ENCODE data around the gene BCL7C. TPM values are rescaled to one million over a fixed set of nuclear protein-coding genes. Genes with fewer than 3 reads are reported as not detected.

BCL7C gene
- polyA plus RNA-seq, 4 donors = 23.7 to 33.2 (median 30.5) TPM

DNA sequence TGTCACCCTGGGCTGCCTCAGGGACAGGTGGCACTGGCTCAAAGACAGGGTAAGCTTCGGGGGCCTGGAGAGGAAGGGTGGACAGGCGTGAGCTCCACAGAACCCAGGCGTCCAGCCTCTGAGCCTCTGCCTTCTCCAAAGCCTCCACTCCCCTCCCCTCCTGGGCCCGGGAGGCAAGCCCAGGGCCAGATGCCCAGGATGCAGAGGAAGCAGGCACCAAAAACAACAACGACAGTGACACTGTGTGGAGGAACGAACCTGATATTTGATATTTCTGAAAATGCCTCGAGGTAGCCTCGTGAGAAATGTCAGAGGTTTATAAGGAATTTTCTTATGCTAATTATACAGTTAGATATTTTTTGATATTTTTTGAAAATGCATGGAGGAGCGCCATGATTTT is 6.0 kb downstream of the BCL7C start:
- DNase-seq (no peak), FAIRE-seq (no peak)
- Histone ChIP-seq H3K27ac (ENCODE audit: low read depth in 1 of 3, low read length in 2 of 3) (no peak overlapping the region), H3K4me3 (ENCODE audit: low read depth in 1 of 3, low read length in 3 of 3) (no peak overlapping the region), H3K27me3 (ENCODE audit: control insufficient read depth in 3 of 3, insufficient read depth in 3 of 3, low read length in 3 of 3) (no peaks in the 10 kb centered on the region), H3K4me1 (ENCODE audit: control insufficient read depth in 3 of 3, insufficient read depth in 2 of 3, low read depth in 1 of 3, low read length in 2 of 3) (peaks cover under 1 to 7% (median 2%) of the 10 kb centered on the region in 3 donors), H3K9me3 (ENCODE audit: control insufficient read depth in 2 of 2, insufficient read depth in 1 of 2, low read depth in 1 of 2, low read length in 1 of 2) (no peaks in the 10 kb centered on the region), H3K36me3 (ENCODE audit: control insufficient read depth in 3 of 3, insufficient read depth in 2 of 3, low read depth in 1 of 3, low read length in 3 of 3) (peaks cover 0 to 70% (median 3%) of the 10 kb centered on the region in 3 donors)
- WGBS, 3 donors = 87 to 90% (median 88%) methylated on average over 9 of the region's 9 CpGs

- no peak for FAIRE-seq
- DNase-seq = no peak
These were observed 7.7 kb downstream of the BCL7C start for GRCh38 chr16:30886145-30886544.

GRCh38 chr16:30885196-30885595 is 8.7 kb downstream of the BCL7C start:
- Histone ChIP-seq H3K4me1 (ENCODE audit: control insufficient read depth in 3 of 3, insufficient read depth in 2 of 3, low read depth in 1 of 3, low read length in 2 of 3) (peaks cover 0 to 9% (median 2%) of the 10 kb centered on the region in 3 donors), H3K36me3 (ENCODE audit: control insufficient read depth in 3 of 3, insufficient read depth in 2 of 3, low read depth in 1 of 3, low read length in 3 of 3) (peaks cover 0 to 77% (median 3%) of the 10 kb centered on the region in 3 donors), H3K27ac (ENCODE audit: low read depth in 1 of 3, low read length in 2 of 3) (no peak overlapping the region), H3K27me3 (ENCODE audit: control insufficient read depth in 3 of 3, insufficient read depth in 3 of 3, low read length in 3 of 3) (no peaks in the 10 kb centered on the region), H3K4me3 (ENCODE audit: low read depth in 1 of 3, low read length in 3 of 3) (no peak overlapping the region), H3K9me3 (ENCODE audit: control insufficient read depth in 2 of 2, insufficient read depth in 1 of 2, low read depth in 1 of 2, low read length in 1 of 2) (no peaks in the 10 kb centered on the region)
- FAIRE-seq (no peak), DNase-seq (no peak)
- WGBS, 3 donors = 94 to 98% (median 97%) methylated on average over 9 of the region's 9 CpGs

More at GRCh38 chr16:30886145-30886544, 7.7 kb downstream of the BCL7C start:
- H3K27me3 ChIP-seq (ENCODE audit: control insufficient read depth in 3 of 3, insufficient read depth in 3 of 3, low read length in 3 of 3) = no peaks in the 10 kb centered on the region
- H3K27ac ChIP-seq (ENCODE audit: low read depth in 1 of 3, low read length in 2 of 3) = no peak overlapping the region
- no peak overlapping the region for H3K4me3 ChIP-seq (ENCODE audit: low read depth in 1 of 3, low read length in 3 of 3)
- peaks cover 0 to 71% (median 3%) of the 10 kb centered on the region in 3 donors for H3K36me3 ChIP-seq (ENCODE audit: control insufficient read depth in 3 of 3, insufficient read depth in 2 of 3, low read depth in 1 of 3, low read length in 3 of 3)
- no peaks in the 10 kb centered on the region for H3K9me3 ChIP-seq (ENCODE audit: control insufficient read depth in 2 of 2, insufficient read depth in 1 of 2, low read depth in 1 of 2, low read length in 1 of 2)
- 85 to 96% (median 96%) methylated on average over 1 of the region's 1 CpG for WGBS, 3 donors
- peaks cover 0 to 9% (median 2%) of the 10 kb centered on the region in 3 donors for H3K4me1 ChIP-seq (ENCODE audit: control insufficient read depth in 3 of 3, insufficient read depth in 2 of 3, low read depth in 1 of 3, low read length in 2 of 3)

DNA sequence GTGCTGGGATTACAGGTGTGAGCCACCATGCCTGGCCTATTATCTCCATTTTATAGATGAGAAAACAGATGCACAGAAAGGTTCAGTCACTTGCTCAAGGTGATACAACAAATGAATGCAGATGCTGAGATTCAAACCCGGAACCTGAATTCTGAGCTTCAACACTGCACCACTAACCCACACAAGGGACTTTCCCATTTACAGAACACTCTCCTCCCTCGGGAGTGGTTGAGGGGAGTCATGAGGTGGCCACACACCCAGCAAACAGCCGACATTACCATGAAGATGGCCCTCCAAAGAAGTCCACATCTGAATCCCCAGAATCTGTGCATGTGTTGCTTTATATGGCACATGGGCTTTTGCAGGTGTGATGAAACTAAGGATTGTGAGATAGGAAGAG is 9.1 kb downstream of the BCL7C start:
- whole genome bisulfite sequencing, 3 donors = 74 to 80% (median 76%) methylated on average over 3 of the region's 3 CpGs
- no peaks in the 10 kb centered on the region for H3K27me3 ChIP-seq (ENCODE audit: control insufficient read depth in 3 of 3, insufficient read depth in 3 of 3, low read length in 3 of 3)
- no peak overlapping the region for H3K4me3 ChIP-seq (ENCODE audit: low read depth in 1 of 3, low read length in 3 of 3)
- H3K4me1 ChIP-seq (ENCODE audit: control insufficient read depth in 3 of 3, insufficient read depth in 2 of 3, low read depth in 1 of 3, low read length in 2 of 3) = peaks cover 0 to 9% (median 2%) of the 10 kb centered on the region in 3 donors
- no peak for FAIRE-seq
- peaks cover 0 to 77% (median 3%) of the 10 kb centered on the region in 3 donors for H3K36me3 ChIP-seq (ENCODE audit: control insufficient read depth in 3 of 3, insufficient read depth in 2 of 3, low read depth in 1 of 3, low read length in 3 of 3)
- H3K9me3 ChIP-seq (ENCODE audit: control insufficient read depth in 2 of 2, insufficient read depth in 1 of 2, low read depth in 1 of 2, low read length in 1 of 2) = no peaks in the 10 kb centered on the region
- H3K27ac ChIP-seq (ENCODE audit: low read depth in 1 of 3, low read length in 2 of 3) = no peak overlapping the region
- DNase-seq = no peak

- peak overlapping the region in 2 of 3 donors; percentile 28 to 48 for H3K27ac ChIP-seq (ENCODE audit: low read depth in 1 of 3, low read length in 2 of 3)
- no peaks in the 10 kb centered on the region for H3K27me3 ChIP-seq (ENCODE audit: control insufficient read depth in 3 of 3, insufficient read depth in 3 of 3, low read length in 3 of 3)
- WGBS, 3 donors = 60 to 66% (median 62%) methylated on average over 4 of the region's 4 CpGs
- peak; percentile 45 to 50 for DNase-seq
- peaks cover 0 to 72% (median 0%) of the 10 kb centered on the region in 3 donors for H3K36me3 ChIP-seq (ENCODE audit: control insufficient read depth in 3 of 3, insufficient read depth in 2 of 3, low read depth in 1 of 3, low read length in 3 of 3)
- H3K4me3 ChIP-seq (ENCODE audit: low read depth in 1 of 3, low read length in 3 of 3) = no peak overlapping the region
- H3K9me3 ChIP-seq (ENCODE audit: control insufficient read depth in 2 of 2, insufficient read depth in 1 of 2, low read depth in 1 of 2, low read length in 1 of 2) = no peaks in the 10 kb centered on the region
- peaks cover 0 to 9% (median 2%) of the 10 kb centered on the region in 3 donors for H3K4me1 ChIP-seq (ENCODE audit: control insufficient read depth in 3 of 3, insufficient read depth in 2 of 3, low read depth in 1 of 3, low read length in 2 of 3)
- no peak for FAIRE-seq
These were observed 11.2 kb downstream of the BCL7C start for GRCh38 chr16:30882429-30883310.

- DNase-seq (peak; percentile 32 to 51), FAIRE-seq (no peak)
- Histone ChIP-seq H3K4me1 (ENCODE audit: control insufficient read depth in 3 of 3, insufficient read depth in 2 of 3, low read depth in 1 of 3, low read length in 2 of 3) (peaks cover 2 to 14% (median 7%) of the 10 kb centered on the region in 3 donors), H3K36me3 (ENCODE audit: control insufficient read depth in 3 of 3, insufficient read depth in 2 of 3, low read depth in 1 of 3, low read length in 3 of 3) (peaks cover 0 to 40% (median 0%) of the 10 kb centered on the region in 3 donors), H3K4me3 (ENCODE audit: low read depth in 1 of 3, low read length in 3 of 3) (peak overlapping the region in 2 of 3 donors; percentile 82 to 94), H3K27ac (ENCODE audit: low read depth in 1 of 3, low read length in 2 of 3) (peak overlapping the region; percentile 91 to 97 (median 94)), H3K27me3 (ENCODE audit: control insufficient read depth in 3 of 3, insufficient read depth in 3 of 3, low read length in 3 of 3) (no peaks in the 10 kb centered on the region), H3K9me3 (ENCODE audit: control insufficient read depth in 2 of 2, insufficient read depth in 1 of 2, low read depth in 1 of 2, low read length in 1 of 2) (no peaks in the 10 kb centered on the region)
- WGBS, 3 donors = 41 to 71% (median 56%) methylated on average over 5 of the region's 5 CpGs
These were observed 17.0 kb downstream of the BCL7C start for GRCh38 chr16:30876867-30877266.

GRCh38 chr16:30875871-30876801 is 17.7 kb downstream of the BCL7C start:
- Histone ChIP-seq H3K27ac (ENCODE audit: low read depth in 1 of 3, low read length in 2 of 3) (peak overlapping the region; percentile 91 to 97 (median 94)), H3K36me3 (ENCODE audit: control insufficient read depth in 3 of 3, insufficient read depth in 2 of 3, low read depth in 1 of 3, low read length in 3 of 3) (peaks cover 0 to 33% (median 0%) of the 10 kb centered on the region in 3 donors), H3K27me3 (ENCODE audit: control insufficient read depth in 3 of 3, insufficient read depth in 3 of 3, low read length in 3 of 3) (no peaks in the 10 kb centered on the region), H3K9me3 (ENCODE audit: control insufficient read depth in 2 of 2, insufficient read depth in 1 of 2, low read depth in 1 of 2, low read length in 1 of 2) (no peaks in the 10 kb centered on the region), H3K4me1 (ENCODE audit: control insufficient read depth in 3 of 3, insufficient read depth in 2 of 3, low read depth in 1 of 3, low read length in 2 of 3) (peaks cover 0 to 14% (median 7%) of the 10 kb centered on the region in 3 donors), H3K4me3 (ENCODE audit: low read depth in 1 of 3, low read length in 3 of 3) (peak overlapping the region; percentile 80 to 94 (median 82))
- WGBS, 3 donors = 3 to 9% (median 6%) methylated on average over 12 of the region's 12 CpGs
- FAIRE-seq (no peak), DNase-seq (peak; percentile 51 to 83)
